RWPE1 (cell line): ENCODE data around the gene ABCB10.
A peak's percentile ranks its signal among the peaks of the same experiment; 100 is the strongest.
"Not testable (repeated sequence)": the region's sequence is repeated elsewhere in the genome, so short reads cannot be mapped to it uniquely, and the experiment has no call there.

Experiments used
- CTCF ChIA-PET: fragments of 350-600 bp; sonication (Branson Sonifier 250); formaldehyde crosslinking; extraction: SDS; loops from one replicate; lab custom pipeline; 2021; lab: Yijun Ruan, JAX
- POLR2A ChIA-PET: fragments of 400-600 bp; formaldehyde crosslinking; extraction: SDS; loops from one replicate; lab custom pipeline; 2020; ENCODE audit warnings: antibody characterized with exemption; ENCODE audit not compliant: low non-redundant PET; lab: Yijun Ruan, JAX
- DNase-seq: peaks from one replicate; pipeline ENCODE4 v3.0.0; 2012; ENCODE audit warnings: low spot score
- H3K27ac ChIP-seq: fragments of 450-650 bp; 2 replicates; pipeline ENCODE4 v1.5.1; 2017
- TF ChIP-seq, protein P1 (sequence below): fragments of 450-650 bp; conservative IDR thresholded peaks from 2 replicates; pipeline ENCODE4 v1.5.1; 2017; ENCODE audit warnings: low read depth, mild to moderate bottlenecking

Gene ABCB10

DNA sequence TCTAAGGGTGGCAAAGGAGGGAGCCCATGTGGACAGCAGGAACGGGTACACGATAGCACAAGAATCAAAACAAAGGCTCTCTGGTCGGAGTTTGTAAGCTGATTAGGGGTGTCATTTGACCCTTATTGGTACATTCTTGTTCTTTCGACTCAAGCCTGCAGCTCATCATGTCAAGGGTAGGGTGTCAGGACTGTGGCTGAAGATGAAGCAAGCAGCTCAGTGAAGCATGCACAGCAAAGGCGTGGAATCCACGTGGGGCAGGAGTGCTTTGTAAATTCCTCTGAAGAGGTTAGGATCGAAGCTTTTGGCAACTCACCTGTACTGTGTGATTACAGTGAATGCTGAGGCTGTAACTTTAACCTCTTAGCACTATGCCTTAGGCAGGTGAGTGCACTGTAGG, 4.7 kb upstream of the ABCB10 start:
- ChIA-PET CTCF (interaction anchor here (0.7 kb wide), 1 partner anchor 747 kb away, joined by 3 read pairs; no protein-coding TSS in a partner anchor), POLR2A (no interaction called here)
- TF ChIP-seq, protein P1, sequence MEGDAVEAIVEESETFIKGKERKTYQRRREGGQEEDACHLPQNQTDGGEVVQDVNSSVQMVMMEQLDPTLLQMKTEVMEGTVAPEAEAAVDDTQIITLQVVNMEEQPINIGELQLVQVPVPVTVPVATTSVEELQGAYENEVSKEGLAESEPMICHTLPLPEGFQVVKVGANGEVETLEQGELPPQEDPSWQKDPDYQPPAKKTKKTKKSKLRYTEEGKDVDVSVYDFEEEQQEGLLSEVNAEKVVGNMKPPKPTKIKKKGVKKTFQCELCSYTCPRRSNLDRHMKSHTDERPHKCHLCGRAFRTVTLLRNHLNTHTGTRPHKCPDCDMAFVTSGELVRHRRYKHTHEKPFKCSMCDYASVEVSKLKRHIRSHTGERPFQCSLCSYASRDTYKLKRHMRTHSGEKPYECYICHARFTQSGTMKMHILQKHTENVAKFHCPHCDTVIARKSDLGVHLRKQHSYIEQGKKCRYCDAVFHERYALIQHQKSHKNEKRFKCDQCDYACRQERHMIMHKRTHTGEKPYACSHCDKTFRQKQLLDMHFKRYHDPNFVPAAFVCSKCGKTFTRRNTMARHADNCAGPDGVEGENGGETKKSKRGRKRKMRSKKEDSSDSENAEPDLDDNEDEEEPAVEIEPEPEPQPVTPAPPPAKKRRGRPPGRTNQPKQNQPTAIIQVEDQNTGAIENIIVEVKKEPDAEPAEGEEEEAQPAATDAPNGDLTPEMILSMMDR = no peak
- no peak for DNase-seq
- no peak overlapping the region for H3K27ac ChIP-seq

DNA sequence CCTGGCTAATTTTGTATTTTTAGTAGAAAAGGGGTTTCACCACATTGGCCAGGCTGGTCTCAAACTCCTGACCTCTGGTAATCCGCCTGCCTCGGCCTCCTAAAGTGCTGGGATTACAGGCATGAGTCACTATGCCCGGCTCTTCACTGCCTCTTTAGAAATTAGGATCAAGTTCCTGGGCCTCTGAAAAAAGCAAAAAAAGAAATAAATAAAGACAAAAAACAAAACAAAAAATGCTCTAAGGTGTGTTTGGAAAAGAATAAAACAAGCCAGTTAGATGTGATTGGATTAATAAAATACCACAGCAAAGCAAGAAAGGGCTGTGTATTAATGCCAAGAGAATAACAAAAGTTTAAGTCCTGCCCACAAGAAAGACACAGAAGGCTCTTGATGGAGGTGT, 4.2 kb upstream of the ABCB10 start:
- no peak overlapping the region for H3K27ac ChIP-seq
- POLR2A ChIA-PET = no interaction called here
- CTCF ChIA-PET = interaction anchor here (0.7 kb wide), 1 partner anchor 747 kb away, joined by 3 read pairs; no protein-coding TSS in a partner anchor

DNA sequence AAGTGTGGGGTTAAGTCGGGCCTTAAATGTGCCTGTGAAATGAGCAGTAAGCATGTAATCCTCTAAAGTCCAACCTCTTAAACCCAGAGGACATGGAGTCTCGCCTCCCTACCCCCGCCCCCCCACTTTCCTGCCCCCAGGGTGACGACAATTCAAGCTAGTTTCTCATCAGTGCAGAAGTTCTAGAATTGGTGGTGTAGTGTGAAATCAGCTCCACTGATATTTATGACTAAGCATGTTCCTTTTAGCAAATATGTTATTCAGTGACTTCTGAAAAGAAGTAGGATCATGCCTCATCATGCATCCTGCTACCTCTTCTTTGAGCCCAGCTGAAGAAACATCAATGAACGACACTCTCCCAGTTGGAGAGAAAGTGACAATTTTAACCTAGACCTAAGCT, 2.6 kb upstream of the ABCB10 start:
- ChIA-PET POLR2A (no interaction called here), CTCF (no interaction called here)
- TF ChIP-seq, protein P1 = no peak
- no peak overlapping the region for H3K27ac ChIP-seq
- no peak for DNase-seq

More for the DNA sequence above, 4.2 kb upstream of the ABCB10 start:
- TF ChIP-seq, protein P1 = no peak
- DNase-seq = no peak

DNA sequence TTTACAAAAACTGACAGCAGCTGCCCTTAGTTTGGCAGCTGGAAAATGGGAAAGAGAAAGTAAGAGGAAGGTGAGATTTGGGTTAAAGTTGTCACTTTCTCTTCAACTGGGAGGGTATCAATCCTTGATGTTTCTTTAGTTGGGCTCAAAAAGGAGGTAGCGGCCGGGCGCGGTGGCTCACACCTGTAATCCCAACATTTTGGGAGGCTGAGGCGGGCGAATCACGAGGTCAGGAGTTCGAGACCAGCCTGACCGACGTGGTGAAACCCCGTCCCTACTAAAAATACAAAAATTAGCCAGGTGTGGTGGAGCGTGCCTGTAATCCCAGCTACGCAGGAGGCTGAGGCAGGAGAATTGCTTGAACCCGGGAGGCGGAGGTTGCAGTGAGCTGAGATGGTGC, 1.6 kb upstream of the ABCB10 start:
- CTCF ChIA-PET, POLR2A ChIA-PET, H3K27ac ChIP-seq, DNase-seq: not testable (repeated sequence)

GRCh38 chr1:229559336-229559801, 862 bp upstream of the ABCB10 start:
- CTCF ChIA-PET = interaction anchor here (0.6 to 1.1 kb wide), 9 partner anchors 9 to 497 kb away, joined by 3 to 11 read pairs (median 4); partner anchors contain the start of genes TAF5L and URB2

GRCh38 chr1:229557913-229558414, 543 bp downstream of the ABCB10 start:
- DNase-seq = peak; percentile 41
- CTCF ChIA-PET = interaction anchor here (0.6 to 1.3 kb wide), 7 partner anchors 8 to 807 kb away, joined by 3 to 6 read pairs (median 4); no protein-coding TSS in a partner anchor
- H3K27ac ChIP-seq = peak overlapping the region; percentile 87
- TF ChIP-seq, protein P1 = no peak
- POLR2A ChIA-PET = no interaction called here

More at GRCh38 chr1:229559336-229559801, 862 bp upstream of the ABCB10 start:
- POLR2A ChIA-PET = interaction anchor here (1.3 kb wide), 1 partner anchor 67 kb away, joined by 3 read pairs; the partner anchor contains the start of genes TAF5L and URB2
- peak; percentile 20 for DNase-seq
- peak overlapping the region; percentile 87 for H3K27ac ChIP-seq

- no peak for DNase-seq
- POLR2A ChIA-PET = no interaction called here
- CTCF ChIA-PET = interaction anchor here (0.6 to 1.3 kb wide), 5 partner anchors 8 to 73 kb away, joined by 3 to 6 read pairs (median 4); no protein-coding TSS in a partner anchor
- peak overlapping the region; percentile 87 for H3K27ac ChIP-seq
- TF ChIP-seq, protein P1 = no peak
Observed at GRCh38 chr1:229557200-229557850, 1.2 kb downstream of the ABCB10 start.
